Esophagus muscularis mucosa (tissue), 4 donors: ENCODE measurements around the gene PCDH9. TPM values are rescaled to one million over a fixed set of nuclear protein-coding genes. Genes with fewer than 3 reads are reported as not detected.

Experiments used
- DNase-seq: peaks from one replicate; pipeline ENCODE4 v3.0.0-alpha.2; 2017; ENCODE audit errors: extremely low spot score
- H3K27ac ChIP-seq, 4 donors: fragments of 200-600 bp; sonication (generic); replicated peaks in 1 of 4; 1 replicate in 3 of 4; 2 replicates in 1 of 4; pipeline ENCODE4 v1.5.1; 2016 to 2019; ENCODE audit warnings: mild to moderate bottlenecking in 1 of 4
- H3K27me3 ChIP-seq, 4 donors: fragments of 200-600 bp; sonication (generic); one replicate each; pipeline versions ENCODE4 v1.5.1 to v1.6.0; 2016 to 2019
- H3K36me3 ChIP-seq, 4 donors: fragments of 200-600 bp; sonication (generic); one replicate each; pipeline ENCODE4 v1.5.1; 2016 to 2019
- H3K4me1 ChIP-seq, 4 donors: fragments of 200-600 bp; sonication (generic); one replicate each; pipeline ENCODE4 v1.5.1; 2016 to 2019
- H3K4me3 ChIP-seq, 4 donors: fragments of 200-600 bp; sonication (generic); 1 replicate in 2 of 4; 2 replicates in 2 of 4; pipeline ENCODE4 v1.5.1; 2016 to 2019; ENCODE audit warnings: mild to moderate bottlenecking in 4 of 4, moderate library complexity in 1 of 4
- H3K9me3 ChIP-seq, 4 donors: fragments of 200-600 bp; sonication (generic); 1 replicate in 3 of 4; 2 replicates in 1 of 4; pipeline ENCODE4 v1.5.1; 2016 to 2019
- EP300 ChIP-seq: sonication (generic); formaldehyde crosslinking; IDR thresholded peaks from one replicate; pipeline ENCODE4 v1.6.1; 2017; ENCODE audit warnings: antibody characterized with exemption
- POLR2A ChIP-seq: fragments of 450-650 bp; IDR thresholded peaks from one replicate; pipeline ENCODE4 v1.6.1; 2017; ENCODE audit warnings: antibody characterized with exemption, moderate library complexity, mild to moderate bottlenecking, low read depth
- POLR2AphosphoS5 ChIP-seq, 2 donors: sonication (generic); formaldehyde crosslinking; IDR thresholded peaks; one replicate each; pipeline ENCODE4 v1.6.1; 2017; ENCODE audit warnings: antibody characterized with exemption in 2 of 2
- WGBS: methylation state at CpG from one replicate; pipeline ENCODE4 v1.1.5; 2018; 5-methylcytosine and 5-hydroxymethylcytosine counted together
- intact Hi-C: fragments of 100-400 bp; cut with DNase I; formaldehyde crosslinking; loops from one replicate; pipeline ENCODE4 v1.15.1; 2023
- total RNA-seq, 4 donors: library from RNA; depleted of rRNA; stranded (reverse); fragments of >200 nt; gene quantifications; one replicate each; pipeline versions ENCODE4 v1.1.0 to v1.2.1, GENCODE V29; 2016
- TF ChIP-seq, protein P1 (sequence below), 3 experiments: fragments of 200-600 bp in 2 of 3; fragments of 450-650 bp in 1 of 3; sonication (generic) in 2 of 3; IDR thresholded peaks; one replicate each; pipeline ENCODE4 v1.5.1; 2017 to 2019; ENCODE audit warnings: antibody characterized with exemption in 3 of 3, mild to moderate bottlenecking in 2 of 3, moderate library complexity in 1 of 3

Gene PCDH9
- total RNA-seq, 4 donors from 2014 or later, result 33.8 to 81.8 (median 49.1) TPM

DNA sequence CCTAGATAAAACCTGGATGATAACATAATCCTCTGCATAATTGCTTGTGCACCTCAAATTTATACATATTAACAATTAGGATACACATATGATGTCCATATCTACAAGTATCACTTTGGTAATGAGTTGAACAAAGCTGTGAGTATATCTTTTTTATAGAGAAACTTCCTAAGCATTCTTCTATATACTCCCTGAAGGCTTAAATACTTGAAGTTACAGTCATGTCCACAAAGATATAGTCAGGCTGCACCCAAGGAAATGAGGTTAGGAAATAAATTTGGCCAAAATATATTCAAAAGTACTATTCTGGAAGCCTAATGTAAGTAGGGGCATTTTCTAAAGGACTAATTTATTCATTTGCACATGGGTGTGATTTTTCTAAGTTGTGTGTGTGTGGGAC lies 761.5 kb downstream of the PCDH9 start:
- Histone ChIP-seq H3K36me3 (no peaks in the 10 kb centered on the region), H3K27me3 (no peaks in the 10 kb centered on the region), H3K4me3 (no peak overlapping the region), H3K9me3 (no peaks in the 10 kb centered on the region), H3K27ac (no peak overlapping the region), H3K4me1 (no peaks in the 10 kb centered on the region)
- intact Hi-C loops, result no loop called here
- TF ChIP-seq POLR2AphosphoS5 (IDR thresholded peaks at IDR 0.05) (no peak), POLR2A (no peak), EP300 (no peak)
- TF ChIP-seq, protein P1, sequence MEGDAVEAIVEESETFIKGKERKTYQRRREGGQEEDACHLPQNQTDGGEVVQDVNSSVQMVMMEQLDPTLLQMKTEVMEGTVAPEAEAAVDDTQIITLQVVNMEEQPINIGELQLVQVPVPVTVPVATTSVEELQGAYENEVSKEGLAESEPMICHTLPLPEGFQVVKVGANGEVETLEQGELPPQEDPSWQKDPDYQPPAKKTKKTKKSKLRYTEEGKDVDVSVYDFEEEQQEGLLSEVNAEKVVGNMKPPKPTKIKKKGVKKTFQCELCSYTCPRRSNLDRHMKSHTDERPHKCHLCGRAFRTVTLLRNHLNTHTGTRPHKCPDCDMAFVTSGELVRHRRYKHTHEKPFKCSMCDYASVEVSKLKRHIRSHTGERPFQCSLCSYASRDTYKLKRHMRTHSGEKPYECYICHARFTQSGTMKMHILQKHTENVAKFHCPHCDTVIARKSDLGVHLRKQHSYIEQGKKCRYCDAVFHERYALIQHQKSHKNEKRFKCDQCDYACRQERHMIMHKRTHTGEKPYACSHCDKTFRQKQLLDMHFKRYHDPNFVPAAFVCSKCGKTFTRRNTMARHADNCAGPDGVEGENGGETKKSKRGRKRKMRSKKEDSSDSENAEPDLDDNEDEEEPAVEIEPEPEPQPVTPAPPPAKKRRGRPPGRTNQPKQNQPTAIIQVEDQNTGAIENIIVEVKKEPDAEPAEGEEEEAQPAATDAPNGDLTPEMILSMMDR (IDR thresholded peaks at IDR 0.05), result no peak
- no peak for DNase-seq

DNA sequence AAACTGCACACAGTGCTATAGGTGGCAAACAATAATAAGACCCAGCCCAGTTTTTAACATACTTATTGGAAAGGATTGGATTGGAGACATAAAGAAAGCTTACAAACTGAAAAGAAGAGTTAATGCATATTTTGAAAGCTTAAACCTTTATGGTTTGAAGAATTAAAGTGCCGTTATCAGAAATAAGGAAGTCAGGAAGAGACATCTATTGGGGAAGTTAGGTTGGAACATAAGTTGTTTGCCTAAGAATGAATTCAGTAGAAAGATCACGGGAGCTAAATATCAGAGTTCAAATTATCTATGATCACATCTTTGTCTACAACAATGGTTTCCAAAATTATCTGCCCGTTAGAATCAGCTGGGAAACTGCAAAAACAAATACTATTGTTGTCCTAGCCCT lies 767.9 kb downstream of the PCDH9 start:
- TF ChIP-seq, protein P1 (IDR thresholded peaks at IDR 0.05), result no peak
- TF ChIP-seq POLR2A (no peak), EP300 (no peak), POLR2AphosphoS5 (IDR thresholded peaks at IDR 0.05) (no peak)
- WGBS, result 71% methylated on average over 3 of the region's 3 CpGs
- Histone ChIP-seq H3K9me3 (no peaks in the 10 kb centered on the region), H3K36me3 (no peaks in the 10 kb centered on the region), H3K4me1 (peaks cover 0 to 9% (median 3%) of the 10 kb centered on the region in 4 donors), H3K27me3 (no peaks in the 10 kb centered on the region), H3K27ac (no peak overlapping the region), H3K4me3 (no peak overlapping the region)
- intact Hi-C loops, result no loop called here
- DNase-seq, result no peak

DNA sequence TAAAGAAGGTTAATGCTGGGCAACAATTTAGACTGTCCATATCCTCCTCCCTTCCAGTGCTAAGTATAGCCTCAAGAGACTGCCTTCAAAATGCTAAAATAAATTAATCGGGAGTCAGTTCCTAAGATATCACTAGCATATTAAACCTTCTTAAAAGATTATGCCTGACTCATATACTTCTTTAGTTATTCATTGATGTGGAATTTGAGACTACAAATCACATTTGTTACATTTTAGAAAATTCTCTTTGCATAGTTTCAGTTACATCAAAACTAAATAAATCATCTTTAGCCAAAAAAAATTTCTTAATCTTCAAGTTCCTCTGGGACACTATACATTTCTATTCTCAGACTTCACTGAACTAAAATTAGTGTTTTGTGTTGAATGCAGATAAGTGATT lies 769.1 kb downstream of the PCDH9 start:
- H3K9me3 ChIP-seq, result no peaks in the 10 kb centered on the region
- intact Hi-C loops, result no loop called here
- no peak overlapping the region for H3K27ac ChIP-seq
- H3K4me1 ChIP-seq, result peaks cover 0 to 9% (median 3%) of the 10 kb centered on the region in 4 donors
- no peaks in the 10 kb centered on the region for H3K27me3 ChIP-seq
- TF ChIP-seq, protein P1 (IDR thresholded peaks at IDR 0.05), result no peak
- TF ChIP-seq EP300 (no peak), POLR2A (no peak), POLR2AphosphoS5 (IDR thresholded peaks at IDR 0.05) (no peak)
- no peaks in the 10 kb centered on the region for H3K36me3 ChIP-seq
- H3K4me3 ChIP-seq, result no peak overlapping the region
- WGBS, result 52% methylated on average over 1 of the region's 1 CpG
- no peak for DNase-seq

DNA sequence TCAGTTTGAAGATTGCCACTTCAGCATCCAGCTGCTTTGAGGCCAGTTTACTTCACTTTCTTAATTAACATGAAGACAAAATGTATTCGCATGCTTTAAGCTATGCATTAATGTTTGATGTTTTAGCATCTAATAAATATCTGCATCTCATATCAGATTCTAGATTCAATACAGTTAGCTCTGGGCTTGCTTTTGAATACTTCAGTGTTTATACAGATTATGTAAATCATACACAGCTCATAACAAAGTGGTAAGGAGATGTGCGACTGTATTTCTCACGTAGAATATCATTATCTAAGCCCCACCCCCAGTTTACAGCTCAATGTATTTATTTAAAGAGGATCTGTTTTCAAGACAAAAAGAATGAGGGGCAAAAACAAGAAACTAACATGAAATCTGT lies 770.5 kb downstream of the PCDH9 start:
- Histone ChIP-seq H3K4me3 (no peak overlapping the region), H3K4me1 (peaks cover 0 to 9% (median 3%) of the 10 kb centered on the region in 4 donors), H3K27me3 (no peaks in the 10 kb centered on the region), H3K27ac (no peak overlapping the region), H3K9me3 (no peaks in the 10 kb centered on the region), H3K36me3 (no peaks in the 10 kb centered on the region)
- TF ChIP-seq POLR2AphosphoS5 (IDR thresholded peaks at IDR 0.05) (no peak), POLR2A (no peak), EP300 (no peak)
- TF ChIP-seq, protein P1 (IDR thresholded peaks at IDR 0.05), result no peak
- intact Hi-C loops, result no loop called here
- WGBS, result 96% methylated on average over 3 of the region's 3 CpGs
- no peak for DNase-seq

DNA sequence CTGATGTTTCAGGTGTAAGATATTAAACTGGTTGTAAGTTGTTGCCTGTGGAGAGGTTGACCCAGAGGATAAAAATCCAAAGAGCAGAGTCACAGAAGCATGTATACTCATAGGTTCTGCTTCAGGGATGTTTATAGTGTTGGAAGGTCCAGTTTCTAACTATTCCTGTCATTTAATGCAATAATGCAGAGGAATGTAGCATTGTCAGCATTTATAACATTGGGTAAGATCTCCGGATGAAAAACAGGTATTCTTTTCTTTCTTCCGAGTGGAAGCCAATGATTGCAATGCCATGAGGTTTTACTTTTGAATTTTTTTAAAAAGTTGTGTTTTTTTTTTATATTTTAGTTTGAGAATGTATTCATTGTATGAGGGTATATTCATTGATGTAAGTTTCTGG lies 771.0 kb downstream of the PCDH9 start:
- Histone ChIP-seq H3K27ac (no peak overlapping the region), H3K4me3 (no peak overlapping the region), H3K27me3 (no peaks in the 10 kb centered on the region), H3K4me1 (peaks cover 0 to 9% (median 3%) of the 10 kb centered on the region in 4 donors), H3K36me3 (no peaks in the 10 kb centered on the region), H3K9me3 (no peaks in the 10 kb centered on the region)
- intact Hi-C loops, result no loop called here
- no peak for DNase-seq
- WGBS, result 86% methylated on average over 2 of the region's 2 CpGs
- TF ChIP-seq POLR2AphosphoS5 (IDR thresholded peaks at IDR 0.05) (no peak), EP300 (no peak), POLR2A (no peak)
- TF ChIP-seq, protein P1 (IDR thresholded peaks at IDR 0.05), result no peak
